H1 (cell line): ENCODE measurements around the gene SPTB. TPM values are rescaled to one million over a fixed set of nuclear protein-coding genes. Genes with fewer than 3 reads are reported as not detected.

ENCODE experiments used
- CTCF ChIA-PET: fragments of 300-600 bp; sonication (Branson Sonifier 250); formaldehyde crosslinking; loops from one replicate; lab custom pipeline; 2021; ENCODE audit not compliant: partially characterized antibody; lab: Charles Lee
- POLR2A ChIA-PET: fragments of 300-600 bp; sonication (Branson Sonifier 250); formaldehyde crosslinking; loops from one replicate; lab custom pipeline; 2021; ENCODE audit warnings: inconsistent platforms; ENCODE audit not compliant: partially characterized antibody; lab: Charles Lee
- DNase-seq, 2 experiments: peaks; one replicate each; pipeline versions ENCODE4 v3.0.0 to v3.0.0-alpha.2; 2010 to 2022; ENCODE audit warnings: low spot score in 2 of 2, low read depth in 1 of 2, mixed read lengths in 1 of 2
- FAIRE-seq: peaks from 2 replicates; lab custom pipeline; 2011; peaks lifted over from hg19 to GRCh38; lab: Jason Lieb, UNC
- H2AFZ ChIP-seq: 2 replicates; pipeline ENCODE4 v1.8.1; 2012; ENCODE audit warnings: low read length, inconsistent platforms
- H2AK5ac ChIP-seq: 2 replicates; pipeline ENCODE4 v1.6.1; 2013; ENCODE audit warnings: low read depth, low read length
- H2BK120ac ChIP-seq: replicated peaks from 2 replicates; pipeline ENCODE3; 2013; ENCODE audit warnings: low read depth, low read length, inconsistent platforms
- H2BK12ac ChIP-seq: 2 replicates; pipeline ENCODE4 v1.6.1; 2013; ENCODE audit warnings: low read depth, low read length
- H2BK15ac ChIP-seq: 2 replicates; pipeline ENCODE4 v1.6.1; 2013; ENCODE audit warnings: low read length
- H2BK20ac ChIP-seq: 2 replicates; pipeline ENCODE4 v1.6.1; 2013; ENCODE audit warnings: low read length
- H2BK5ac ChIP-seq: 2 replicates; pipeline ENCODE4 v1.6.1; 2013; ENCODE audit warnings: low read depth, low read length
- H3K14ac ChIP-seq: 2 replicates; pipeline ENCODE4 v1.6.1; 2013; ENCODE audit warnings: inconsistent platforms; ENCODE audit not compliant: insufficient read length
- H3K18ac ChIP-seq: 2 replicates; pipeline ENCODE4 v1.6.1; 2013; ENCODE audit warnings: low read length; ENCODE audit errors: extremely low read depth
- H3K23ac ChIP-seq: 2 replicates; pipeline ENCODE4 v1.6.1; 2013; ENCODE audit warnings: inconsistent platforms; ENCODE audit not compliant: insufficient read length
- H3K23me2 ChIP-seq: 2 replicates; pipeline ENCODE4 v1.6.1; 2013; ENCODE audit warnings: low read depth, low read length
- H3K27ac ChIP-seq: 2 replicates; pipeline ENCODE4 v1.6.1; 2011; ENCODE audit warnings: low read depth, low read length, inconsistent platforms
- H3K27me3 ChIP-seq, 4 experiments: replicated peaks in 1 of 4; 1 replicate in 1 of 4; 2 replicates in 3 of 4; pipeline versions ENCODE4 v1.6.1 to v1.8.1; 2011 to 2013; ENCODE audit warnings: low read length in 3 of 4, mild to moderate bottlenecking in 3 of 4, inconsistent platforms in 2 of 4, mixed read lengths in 2 of 4, moderate library complexity in 1 of 4; ENCODE audit not compliant: control insufficient read depth in 3 of 4, insufficient read depth in 3 of 4; ENCODE audit errors: extremely low read depth in 1 of 4
- H3K36me3 ChIP-seq, 4 experiments: 2 replicates each; pipeline versions ENCODE4 v1.6.1 to v1.8.1; 2011 to 2013; ENCODE audit warnings: mild to moderate bottlenecking in 4 of 4, low read length in 3 of 4, moderate library complexity in 2 of 4, control low read depth in 1 of 4, inconsistent platforms in 1 of 4; ENCODE audit not compliant: insufficient read depth in 4 of 4, control insufficient read depth in 2 of 4
- H3K4ac ChIP-seq: replicated peaks from 2 replicates; pipeline ENCODE3; 2013; ENCODE audit warnings: low read length, low read depth, mixed read lengths, inconsistent platforms; ENCODE audit not compliant: insufficient read length
- H3K4me1 ChIP-seq, 4 experiments: replicated peaks in 1 of 4; 1 replicate in 1 of 4; 2 replicates in 3 of 4; pipeline versions ENCODE4 v1.6.1 to v1.8.1; 2011 to 2013; ENCODE audit warnings: low read length in 3 of 4, inconsistent platforms in 2 of 4, mixed read lengths in 1 of 4; ENCODE audit not compliant: insufficient read depth in 4 of 4, control insufficient read depth in 3 of 4
- H3K4me2 ChIP-seq, 2 experiments: 2 replicates each; pipeline versions ENCODE4 v1.6.1 to v1.8.1; 2011 to 2013; ENCODE audit warnings: low read depth in 2 of 2, low read length in 2 of 2, control low read depth in 1 of 2, inconsistent platforms in 1 of 2, mild to moderate bottlenecking in 1 of 2; ENCODE audit not compliant: insufficient read depth in 1 of 2
- H3K4me3 ChIP-seq, 4 experiments: fragments of 200-600, 300-600 bp in 1 of 4; sonication (generic), shearing (Covaris generic), sonication (Bioruptor Twin) in 1 of 4; 2 replicates each; pipeline versions ENCODE4 v1.5.1 to v1.8.1; 2011 to 2016; ENCODE audit warnings: low read length in 4 of 4, low read depth in 3 of 4, control low read depth in 2 of 4, inconsistent platforms in 2 of 4, mild to moderate bottlenecking in 2 of 4, mixed read lengths in 1 of 4, moderate library complexity in 1 of 4; ENCODE audit not compliant: insufficient read depth in 2 of 4; ENCODE audit errors: extremely low read depth in 1 of 4
- H3K56ac ChIP-seq: replicated peaks from 2 replicates; pipeline ENCODE3; 2013; ENCODE audit warnings: low read depth, mild to moderate bottlenecking, mixed read lengths, low read length, inconsistent platforms; ENCODE audit not compliant: insufficient read length
- H3K79me1 ChIP-seq: 2 replicates; pipeline ENCODE4 v1.6.1; 2013; ENCODE audit warnings: low read depth, low read length, control low read depth
- H3K79me2 ChIP-seq, 2 experiments: 2 replicates each; pipeline versions ENCODE4 v1.6.1 to v1.8.1; 2012 to 2013; ENCODE audit warnings: low read length in 2 of 2, mild to moderate bottlenecking in 2 of 2, inconsistent platforms in 1 of 2; ENCODE audit not compliant: insufficient read depth in 2 of 2, control insufficient read depth in 1 of 2
- H3K9ac ChIP-seq, 4 experiments: replicated peaks in 1 of 4; 1 replicate in 1 of 4; 2 replicates in 3 of 4; pipeline versions ENCODE4 v1.6.1 to v1.8.1; 2011 to 2013; ENCODE audit warnings: low read depth in 3 of 4, low read length in 3 of 4, control low read depth in 2 of 4, mild to moderate bottlenecking in 2 of 4, moderate library complexity in 2 of 4, inconsistent platforms in 1 of 4; ENCODE audit errors: extremely low read depth in 1 of 4
- H3K9me3 ChIP-seq, 2 experiments: 2 replicates each; pipeline versions ENCODE4 v1.6.1 to v1.8.1; 2012 to 2013; ENCODE audit warnings: mild to moderate bottlenecking in 2 of 2, moderate library complexity in 2 of 2, control low read depth in 1 of 2, inconsistent platforms in 1 of 2, low read depth in 1 of 2, low read length in 1 of 2, mixed read lengths in 1 of 2; ENCODE audit not compliant: insufficient read depth in 2 of 2
- H4K20me1 ChIP-seq, 2 experiments: replicated peaks in 1 of 2; 2 replicates each; pipeline versions ENCODE3 to v1.8.1; 2011 to 2013; ENCODE audit warnings: inconsistent platforms in 2 of 2, low read length in 2 of 2, mild to moderate bottlenecking in 1 of 2; ENCODE audit not compliant: insufficient read depth in 2 of 2, control insufficient read depth in 1 of 2
- H4K5ac ChIP-seq: 2 replicates; pipeline ENCODE4 v1.6.1; 2013; ENCODE audit warnings: low read length, low read depth, mixed read lengths, inconsistent platforms; ENCODE audit not compliant: insufficient read length
- H4K8ac ChIP-seq: 2 replicates; pipeline ENCODE4 v1.8.0; 2013; ENCODE audit warnings: mild to moderate bottlenecking, moderate library complexity, low read length, inconsistent platforms; ENCODE audit not compliant: insufficient read depth; ENCODE audit errors: extremely low read depth
- H4K91ac ChIP-seq: replicated peaks from 2 replicates; pipeline ENCODE3; 2013; ENCODE audit warnings: low read length, mixed read lengths, inconsistent platforms; ENCODE audit not compliant: insufficient read length
- BACH1 ChIP-seq: IDR thresholded peaks from 2 replicates; pipeline ENCODE4 v1.6.1; 2012; ENCODE audit warnings: low read length, improper control_type of control experiment
- EP300 ChIP-seq, 2 experiments: IDR thresholded peaks; 1 replicate in 1 of 2; 2 replicates in 1 of 2; pipeline ENCODE4 v1.6.1; 2011 to 2012; ENCODE audit warnings: low read depth in 2 of 2, low read length in 2 of 2, mild to moderate bottlenecking in 2 of 2, borderline replicate concordance in 1 of 2, inconsistent platforms in 1 of 2, moderate library complexity in 1 of 2
- FOSL1 ChIP-seq: IDR thresholded peaks from 2 replicates; pipeline ENCODE4 v1.6.1; 2011; ENCODE audit warnings: mild to moderate bottlenecking, low read depth, low read length, moderate library complexity; ENCODE audit not compliant: insufficient read depth
- GABPA ChIP-seq: IDR thresholded peaks from 2 replicates; pipeline ENCODE4 v1.6.1; 2011; ENCODE audit warnings: mild to moderate bottlenecking, low read length, moderate library complexity, borderline replicate concordance; ENCODE audit not compliant: insufficient read depth
- HDAC2 ChIP-seq, 2 experiments: fragments of 300-600 bp in 1 of 2; sonication (generic) in 1 of 2; IDR thresholded peaks; 2 replicates each; pipeline ENCODE4 v1.6.1; 2011 to 2012; ENCODE audit warnings: low read depth in 2 of 2, low read length in 2 of 2, mild to moderate bottlenecking in 2 of 2, moderate library complexity in 2 of 2, borderline replicate concordance in 1 of 2, inconsistent platforms in 1 of 2
- HDAC6 ChIP-seq: IDR thresholded peaks from one replicate; pipeline ENCODE4 v1.7.1; 2012; ENCODE audit warnings: low read depth, mild to moderate bottlenecking, inconsistent platforms, low read length, moderate library complexity
- JUND ChIP-seq: IDR thresholded peaks from 2 replicates; pipeline ENCODE4 v1.6.1; 2011; ENCODE audit warnings: mild to moderate bottlenecking, improper control_type of control experiment, low read length
- POLR2A ChIP-seq, 2 experiments: IDR thresholded peaks; 1 replicate in 1 of 2; 2 replicates in 1 of 2; pipeline ENCODE4 v1.6.1; 2011; ENCODE audit warnings: low read depth in 2 of 2, low read length in 2 of 2, mild to moderate bottlenecking in 2 of 2; ENCODE audit errors: control extremely low read depth in 1 of 2
- POLR2AphosphoS5 ChIP-seq: IDR thresholded peaks from 2 replicates; pipeline ENCODE4 v1.6.1; 2011; ENCODE audit warnings: low read depth, low read length
- RXRA ChIP-seq: IDR thresholded peaks from 2 replicates; pipeline ENCODE4 v1.6.1; 2011; ENCODE audit warnings: low read depth, mild to moderate bottlenecking, low read length, moderate library complexity; ENCODE audit not compliant: insufficient read depth
- SIRT6 ChIP-seq: IDR thresholded peaks from one replicate; pipeline ENCODE4 v1.7.1; 2012; ENCODE audit warnings: low read length, inconsistent platforms
- polyA plus RNA-seq, 7 experiments: library from polyadenylated mRNA; depleted of rRNA in 3 of 7; stranded (reverse) in 5 of 7; unstranded in 2 of 7; fragments of >200 nt in 5 of 7; fragments of 200-250 nt in 2 of 7; gene quantifications; 1 replicate in 5 of 7; 2 replicates in 1 of 7; 4 replicates in 1 of 7; pipeline versions ENCODE4 v1.2.1 to v1.2.3, GENCODE V29; 2011 to 2013; ENCODE audit warnings: missing spikeins in 2 of 7, mixed read lengths in 2 of 7
- total RNA-seq: library from RNA; stranded (reverse); fragmentation: NEBNext Ultra II Directional; extraction: Animal tissue kit (Norgen Biotek cat#: 25700); gene quantifications from 2 replicates; pipeline ENCODE4 v1.2.1, GENCODE V29; 2021
- TF ChIP-seq, protein P1 (sequence below): IDR thresholded peaks from 2 replicates; pipeline ENCODE4 v1.6.1; 2011; ENCODE audit warnings: low read length, improper control_type of control experiment
- TF ChIP-seq, protein P2 (sequence below): IDR thresholded peaks from 2 replicates; pipeline ENCODE4 v1.6.1; 2012; ENCODE audit warnings: inconsistent platforms

Gene SPTB
- total and polyA plus RNA-seq, 2 of the 8 experiments (the other 6 are each of a cell fraction or from before 2014, with no cell fraction given) = 0.30 to 2.4 TPM

DNA sequence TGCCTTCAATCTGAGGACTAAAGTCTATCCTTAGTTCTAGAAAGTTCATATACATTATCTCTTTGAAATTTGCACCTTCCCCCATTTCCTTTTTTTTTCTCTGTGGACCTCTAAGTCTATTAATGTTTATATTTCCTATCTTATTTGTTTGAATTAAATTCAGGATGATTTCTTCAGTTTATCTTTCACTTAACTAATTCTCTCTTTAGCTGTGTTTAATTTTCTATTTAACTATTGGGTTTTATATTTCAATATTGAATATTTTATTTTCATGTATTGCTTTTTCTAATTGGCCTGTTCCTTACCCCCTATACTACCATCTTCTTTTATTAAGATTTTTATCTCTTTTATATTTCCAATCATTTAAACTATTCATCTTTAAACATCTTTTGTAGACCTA is 166.0 kb downstream of the SPTB start:
- Histone ChIP-seq H3K23ac (no peak overlapping the region), H4K20me1 (peaks cover 7 to 26% of the 10 kb centered on the region in 2 experiments), H2BK12ac (no peak overlapping the region), H2AK5ac (no peak overlapping the region), H3K18ac (no peak overlapping the region), H2BK5ac (no peak overlapping the region), H3K9ac (no peak overlapping the region), H3K27me3 (0 out of 7 replicates have a peak, but pooled peaks cover 0 to 3% (median 0%) of the 10 kb centered on the region in 4 experiments), H2AFZ (no peak overlapping the region), H3K14ac (no peak overlapping the region), H3K79me1 (peaks cover 23% of the 10 kb centered on the region), H2BK120ac (no peak overlapping the region), H3K4me1 (peaks cover 38 to 52% (median 43%) of the 10 kb centered on the region in 4 experiments), H3K9me3 (peaks cover 3% of the 10 kb centered on the region in 2 experiments), H3K4ac (no peak overlapping the region), H3K27ac (no peak overlapping the region), H3K56ac (no peak overlapping the region), H2BK15ac (no peak overlapping the region), H3K36me3 (peaks cover 0 to 9% (median 0%) of the 10 kb centered on the region in 4 experiments; a peak in 2 of 8 replicates), H2BK20ac (no peak overlapping the region), H4K5ac (no peak overlapping the region), H3K4me3 (no peak overlapping the region), H3K4me2 (no peak overlapping the region), H3K23me2 (peaks cover 12% of the 10 kb centered on the region; the same call in 1 of the 2 replicates), H4K91ac (no peak overlapping the region), H4K8ac (no peak overlapping the region), H3K79me2 (peaks cover 30 to 90% of the 10 kb centered on the region in 2 experiments)
- ChIA-PET POLR2A (interaction anchor here (5.4 kb wide), 1 partner anchor 9 kb away, joined by 102 read pairs; the partner anchor contains the start of gene PLEKHG3), CTCF (interaction anchor here (0.8 to 5.6 kb wide), 7 partner anchors 9 to 58 kb away, joined by 3 to 74 read pairs (median 4); partner anchors contain the start of gene PLEKHG3)
- FAIRE-seq (no peak), DNase-seq (no peak)
- no peak for TF ChIP-seq POLR2A (IDR thresholded peaks at IDR 0.05; ENCODE audit: control extremely low read depth in 1 of 2, low read depth in 2 of 2, low read length in 2 of 2)
- TF ChIP-seq HDAC2 (IDR thresholded peaks at IDR 0.05; ENCODE audit: borderline replicate concordance in 1 of 2, low read depth in 2 of 2, low read length in 2 of 2) = no peak
- no peak for TF ChIP-seq BACH1
- TF ChIP-seq JUND = no peak
- no peak for TF ChIP-seq POLR2AphosphoS5
- no peak for TF ChIP-seq RXRA
- TF ChIP-seq HDAC6 = no peak
- TF ChIP-seq FOSL1 = no peak
- TF ChIP-seq, protein P1, sequence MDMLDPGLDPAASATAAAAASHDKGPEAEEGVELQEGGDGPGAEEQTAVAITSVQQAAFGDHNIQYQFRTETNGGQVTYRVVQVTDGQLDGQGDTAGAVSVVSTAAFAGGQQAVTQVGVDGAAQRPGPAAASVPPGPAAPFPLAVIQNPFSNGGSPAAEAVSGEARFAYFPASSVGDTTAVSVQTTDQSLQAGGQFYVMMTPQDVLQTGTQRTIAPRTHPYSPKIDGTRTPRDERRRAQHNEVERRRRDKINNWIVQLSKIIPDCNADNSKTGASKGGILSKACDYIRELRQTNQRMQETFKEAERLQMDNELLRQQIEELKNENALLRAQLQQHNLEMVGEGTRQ = no peak
- no peak for TF ChIP-seq EP300 (IDR thresholded peaks at IDR 0.05; ENCODE audit: borderline replicate concordance in 1 of 2, low read depth in 2 of 2, low read length in 2 of 2)
- TF ChIP-seq SIRT6 = no peak
- TF ChIP-seq, protein P2, sequence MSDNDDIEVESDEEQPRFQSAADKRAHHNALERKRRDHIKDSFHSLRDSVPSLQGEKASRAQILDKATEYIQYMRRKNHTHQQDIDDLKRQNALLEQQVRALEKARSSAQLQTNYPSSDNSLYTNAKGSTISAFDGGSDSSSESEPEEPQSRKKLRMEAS = no peak
- TF ChIP-seq GABPA = no peak
